Heart left ventricle (tissue), 16 donors: ENCODE data around the gene TMBIM6. TPM values are rescaled to one million over a fixed set of nuclear protein-coding genes. Genes with fewer than 3 reads are reported as not detected.

Experiments used
- ATAC-seq, 4 donors: fragments of 200-7000 bp; cut with Tn5 transposase; one replicate each; pipeline ENCODE4 v1.9.1; 2020 to 2022; ENCODE audit warnings: moderate library complexity in 4 of 4, mild to moderate bottlenecking in 3 of 4, moderate number of reproducible peaks in 1 of 4
- DNase-seq, 5 donors: peaks; one replicate each; pipeline ENCODE4 v3.0.0-alpha.2; 2020
- H3K27ac ChIP-seq, 12 donors: fragments of 200-600 bp; sonication (generic) in 4 of 12; one replicate each; pipeline versions ENCODE4 v1.5.0 to v1.8.0; 2016 to 2022; ENCODE audit warnings: mild to moderate bottlenecking in 2 of 12
- H3K27me3 ChIP-seq, 9 donors: fragments of 200-600 bp; sonication (generic) in 2 of 9; one replicate each; pipeline versions ENCODE4 v1.5.1 to v1.8.0; 2016 to 2022; ENCODE audit warnings: mild to moderate bottlenecking in 3 of 9
- H3K36me3 ChIP-seq, 9 donors: fragments of 200-600 bp; sonication (generic) in 2 of 9; one replicate each; pipeline versions ENCODE4 v1.5.0 to v1.8.0; 2018 to 2022; ENCODE audit warnings: mild to moderate bottlenecking in 2 of 9
- H3K4me1 ChIP-seq, 12 donors: fragments of 200-600 bp; sonication (generic) in 4 of 12; one replicate each; pipeline versions ENCODE4 v1.5.0 to v1.8.0; 2016 to 2022; ENCODE audit warnings: mild to moderate bottlenecking in 3 of 12
- H3K4me3 ChIP-seq, 12 donors: fragments of 200-600 bp; sonication (generic) in 4 of 12; one replicate each; pipeline versions ENCODE4 v1.5.0 to v1.8.0; 2017 to 2022; ENCODE audit warnings: mild to moderate bottlenecking in 9 of 12, moderate library complexity in 4 of 12
- H3K9me3 ChIP-seq, 12 donors: fragments of 200-600 bp; sonication (generic) in 4 of 12; one replicate each; pipeline versions ENCODE4 v1.5.0 to v1.8.0; 2016 to 2022; ENCODE audit warnings: mild to moderate bottlenecking in 1 of 12
- POLR2A ChIP-seq, 2 donors: fragments of 450-650 bp; IDR thresholded peaks; one replicate each; pipeline ENCODE4 v1.6.1; 2017; ENCODE audit warnings: antibody characterized with exemption in 2 of 2, mild to moderate bottlenecking in 2 of 2, moderate library complexity in 2 of 2
- WGBS, 4 donors: extraction: QIAGEN DNeasy Blood & Tissue Kit in 2 of 4; methylation state at CpG; one replicate each; pipeline versions ENCODE4 v1.1.5 to v1.1.7; 2013 to 2018; 5-methylcytosine and 5-hydroxymethylcytosine counted together
- intact Hi-C, 10 donors: fragments of 100-400 bp; cut with DNase I; formaldehyde crosslinking; loops; one replicate each; pipeline versions ENCODE4 v1.11.1 to v1.14.2; 2022
- polyA plus RNA-seq, 2 donors: library from polyadenylated mRNA; stranded (reverse); fragments of 200-250 nt; gene quantifications; one replicate each; pipeline ENCODE4 v1.2.3, GENCODE V29; 2013
- total RNA-seq, 9 donors: library from RNA; depleted of rRNA in 2 of 9; stranded (reverse); fragments of >200 nt in 2 of 9; fragmentation: NEBNext Ultra II Directional in 3 of 9; extraction: Animal tissue kit (Norgen Biotek cat#: 25700) in 3 of 9; gene quantifications; one replicate each; pipeline versions ENCODE4 v1.1.0 to v1.2.4, GENCODE V29; 2016 to 2023
- TF ChIP-seq, protein P1 (sequence below), 12 donors: fragments of 200-600 bp; sonication (generic) in 4 of 12; IDR thresholded peaks; one replicate each; pipeline versions ENCODE4 v1.5.0 to v1.8.0; 2018 to 2022; ENCODE audit warnings: antibody characterized with exemption in 12 of 12, mild to moderate bottlenecking in 5 of 12
- donor health status: ischemic (EF 13 %, LVEDD 7.1; RV severe dilation, severe dysfunction).
- donor health status: healthy with polysubstance abuse.
- donor health status: DM: no; HTN: yes; CAD: no.
- donor health status: DM: no; HTN: no; CAD: no.
- donor health status: ischemic (EF 25% LVEDD 6.9; RV normal size, moderate dysfunction).
- donor health status: ischemic (EF 25% LVEDD 5.7; RV mildly dilated, moderate dysfunction).
- donor health status: healthy.
- donor health status: DM: yes; HTN: yes; CAD: no.
- donor health status: ischemic (EF 35%, LVEDD 5.7; RV mildly dilated, moderate dysfunction).
- donor health status: nonischemic (EF 11% LVEDD 7.7; RV severe dilation, severe dysfunction).
- donor health status: DM: yes; HTN: yes; CAD: no.
- donor health status: PGD.
- donor health status: ischemic (EF 29% LVEDD 5.4; RV normal size, mild dysfunction).
- donor health status: nonischemic (EF 23%, LVEDD 6.1; RV moderate dilation, normal function).

TMBIM6 gene
- total and polyA plus RNA-seq, 11 donors = 105 to 376 (median 252) TPM

DNA sequence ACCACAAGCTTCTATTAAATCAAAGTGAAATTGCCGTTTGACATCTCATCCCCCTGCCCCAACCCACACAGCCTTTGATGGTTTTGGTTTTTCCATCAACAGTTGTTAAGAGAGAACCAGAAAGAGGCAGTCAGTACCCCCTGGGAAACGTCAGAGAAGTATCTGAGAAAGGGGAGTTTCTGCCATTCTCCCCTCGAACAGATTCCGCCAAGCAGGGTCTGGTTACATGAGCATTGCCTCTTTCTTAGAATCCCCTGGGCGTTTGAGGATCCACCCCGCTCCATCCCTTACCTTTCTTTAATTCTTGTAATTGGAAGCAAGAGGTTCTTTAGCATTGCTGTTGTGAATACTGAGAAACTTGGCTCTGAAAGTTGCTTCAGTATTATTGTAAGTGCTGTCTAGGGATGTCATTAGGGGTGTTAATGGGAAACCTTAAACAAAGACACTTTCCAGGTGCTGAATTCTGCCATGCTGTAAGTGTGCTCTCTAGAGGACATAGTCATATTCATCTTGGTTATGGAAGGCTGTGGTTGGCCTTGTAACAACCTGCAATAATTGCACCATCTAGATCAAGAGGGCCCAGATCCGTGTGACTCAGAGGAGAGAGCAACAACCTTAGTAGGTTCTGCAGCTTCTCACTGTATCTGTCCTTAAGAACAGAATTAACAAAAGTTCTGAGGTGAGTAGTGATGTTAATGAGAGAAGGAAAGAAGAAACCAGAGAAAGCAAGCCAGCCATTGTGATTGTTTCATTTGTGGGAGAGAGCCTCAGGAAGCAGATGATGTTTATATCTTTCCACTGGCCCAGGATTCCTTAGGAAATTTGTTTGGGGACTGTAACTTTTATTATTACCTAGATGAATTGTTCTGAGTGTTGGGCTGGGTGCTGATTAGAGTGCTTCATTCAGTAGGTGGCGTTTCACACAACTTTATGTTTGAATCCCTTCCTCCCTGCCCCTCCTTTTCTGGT lies 9.0 kb downstream of the TMBIM6 start:
- DNase-seq = no peak
- Histone ChIP-seq H3K4me1 (peaks cover 0 to 100% (median 78%) of the 10 kb centered on the region in 12 donors), H3K9me3 (no peaks in the 10 kb centered on the region), H3K27me3 (no peaks in the 10 kb centered on the region), H3K36me3 (peaks cover 0 to 45% (median 34%) of the 10 kb centered on the region in 9 donors), H3K27ac (peak overlapping the region in 5 of 12 donors; percentile 1 to 44 (median 26)), H3K4me3 (no peak overlapping the region)
- TF ChIP-seq, protein P1, sequence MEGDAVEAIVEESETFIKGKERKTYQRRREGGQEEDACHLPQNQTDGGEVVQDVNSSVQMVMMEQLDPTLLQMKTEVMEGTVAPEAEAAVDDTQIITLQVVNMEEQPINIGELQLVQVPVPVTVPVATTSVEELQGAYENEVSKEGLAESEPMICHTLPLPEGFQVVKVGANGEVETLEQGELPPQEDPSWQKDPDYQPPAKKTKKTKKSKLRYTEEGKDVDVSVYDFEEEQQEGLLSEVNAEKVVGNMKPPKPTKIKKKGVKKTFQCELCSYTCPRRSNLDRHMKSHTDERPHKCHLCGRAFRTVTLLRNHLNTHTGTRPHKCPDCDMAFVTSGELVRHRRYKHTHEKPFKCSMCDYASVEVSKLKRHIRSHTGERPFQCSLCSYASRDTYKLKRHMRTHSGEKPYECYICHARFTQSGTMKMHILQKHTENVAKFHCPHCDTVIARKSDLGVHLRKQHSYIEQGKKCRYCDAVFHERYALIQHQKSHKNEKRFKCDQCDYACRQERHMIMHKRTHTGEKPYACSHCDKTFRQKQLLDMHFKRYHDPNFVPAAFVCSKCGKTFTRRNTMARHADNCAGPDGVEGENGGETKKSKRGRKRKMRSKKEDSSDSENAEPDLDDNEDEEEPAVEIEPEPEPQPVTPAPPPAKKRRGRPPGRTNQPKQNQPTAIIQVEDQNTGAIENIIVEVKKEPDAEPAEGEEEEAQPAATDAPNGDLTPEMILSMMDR (IDR thresholded peaks at IDR 0.05) = no peak
- TF ChIP-seq POLR2A (IDR thresholded peaks at IDR 0.05) = no peak
- peak in 3 of 4 donors; percentile 42 to 62 (median 55) for ATAC-seq
- WGBS, 4 donors = 51 to 55% (median 52%) methylated on average over 8 of the region's 8 CpGs
- intact Hi-C loops = no loop called here

- no peak overlapping the region for H3K4me3 ChIP-seq
- no peak for DNase-seq
- H3K27me3 ChIP-seq = no peaks in the 10 kb centered on the region
- H3K36me3 ChIP-seq = peaks cover 0 to 52% (median 41%) of the 10 kb centered on the region in 9 donors
- peak overlapping the region in 4 of 12 donors; percentile 1 to 26 (median 24) for H3K27ac ChIP-seq
- 12 to 26% (median 17%) methylated on average over 1 of the region's 1 CpG for WGBS, 4 donors
- TF ChIP-seq, protein P1 (IDR thresholded peaks at IDR 0.05) = no peak
- no peak for TF ChIP-seq POLR2A (IDR thresholded peaks at IDR 0.05)
- H3K9me3 ChIP-seq = no peaks in the 10 kb centered on the region
- intact Hi-C loops = no loop called here
- peaks cover 0 to 97% (median 72%) of the 10 kb centered on the region in 12 donors for H3K4me1 ChIP-seq
- no peak for ATAC-seq
These were observed 9.6 kb downstream of the TMBIM6 start for GRCh38 chr12:49750996-49751393.

GRCh38 chr12:49761677-49762467 lies 20.5 kb downstream of the TMBIM6 start:
- Histone ChIP-seq H3K4me3 (no peak overlapping the region), H3K9me3 (no peaks in the 10 kb centered on the region), H3K4me1 (peaks cover 0 to 30% (median 17%) of the 10 kb centered on the region in 12 donors), H3K27me3 (no peaks in the 10 kb centered on the region), H3K27ac (peak overlapping the region in 1 of 12 donors; percentile 24), H3K36me3 (peaks cover 2 to 94% (median 84%) of the 10 kb centered on the region in 9 donors)
- WGBS, 4 donors = 83 to 89% (median 86%) methylated on average over 4 of the region's 4 CpGs
- ATAC-seq (no peak), DNase-seq (no peak)
- intact Hi-C loops = loop anchor here in 2 of 10 donors (2.0 to 10.0 kb wide), 2 partner anchors 21 to 303 kb away; partner anchors contain the start of gene TMBIM6 (in 1 of the 2)
- no peak for TF ChIP-seq POLR2A (IDR thresholded peaks at IDR 0.05)
- TF ChIP-seq, protein P1 (IDR thresholded peaks at IDR 0.05) = no peak
